GM18861 (cell line): Measurements from ENCODE around the gene EMID1.

Experiments
- ATAC-seq: cut with Tn5 transposase; IDR thresholded peaks from one replicate; pipeline ENCODE4 v1.9.1; 2021; ENCODE audit not compliant: unreplicated experiment

EMID1 gene

DNA sequence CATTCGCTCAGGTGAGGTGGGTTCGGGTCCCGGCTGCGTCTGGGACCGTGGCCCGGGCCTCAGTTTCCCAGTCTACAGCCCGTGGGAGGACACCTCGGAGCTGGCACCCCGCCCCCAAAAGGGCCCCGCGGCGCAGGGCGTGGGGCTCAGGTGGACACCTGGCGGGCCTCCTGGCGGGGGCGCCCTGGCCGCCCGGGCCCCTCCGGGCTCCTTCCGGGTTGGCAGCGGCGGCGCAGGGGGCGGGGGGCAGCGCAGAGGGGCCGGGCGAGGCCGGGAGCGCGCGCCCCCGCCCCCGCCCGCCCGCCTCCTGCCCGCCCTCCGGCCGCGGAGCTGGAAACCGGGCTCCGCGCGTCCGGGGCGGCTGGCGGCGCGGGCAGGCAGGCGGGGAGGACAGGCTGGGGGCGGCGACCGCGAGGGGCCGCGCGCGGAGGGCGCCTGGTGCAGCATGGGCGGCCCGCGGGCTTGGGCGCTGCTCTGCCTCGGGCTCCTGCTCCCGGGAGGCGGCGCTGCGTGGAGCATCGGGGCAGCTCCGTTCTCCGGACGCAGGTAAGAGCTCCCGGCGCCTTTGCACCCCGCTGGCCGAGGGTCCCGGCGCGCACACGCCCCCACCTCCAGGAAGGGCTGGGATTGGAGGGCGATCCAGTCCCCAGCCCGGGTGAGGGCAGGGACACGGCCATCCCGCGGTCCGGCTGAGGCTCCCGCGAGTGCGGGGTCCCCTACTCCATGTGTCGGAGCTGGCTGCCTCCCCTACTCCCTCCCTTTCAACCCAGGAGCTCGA is at the start of gene EMID1:
Gene EMID1 (plus strand): TSS at position 303 of the 778 bp plus-strand sequence. CDS start 143 bp downstream, at position 446.
- no peak for ATAC-seq

DNA sequence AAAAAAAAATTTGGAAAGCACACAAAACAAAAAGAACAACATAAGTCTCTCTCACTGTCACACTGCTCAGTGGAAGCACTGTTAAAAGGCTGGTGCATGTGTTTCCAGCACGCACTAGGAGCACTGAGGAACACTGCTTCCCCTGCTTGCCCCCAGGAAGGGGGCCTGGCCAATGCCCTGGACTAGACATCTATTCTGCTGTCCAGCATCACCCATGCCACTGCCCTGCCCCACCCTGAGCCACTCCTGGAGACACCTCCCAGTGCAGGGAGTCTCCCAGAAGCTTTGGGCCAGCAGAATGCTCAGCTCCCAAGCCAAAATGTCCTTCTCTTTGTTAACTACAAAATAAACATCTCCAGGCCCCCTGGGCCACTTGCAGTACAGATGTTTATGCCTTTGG is 49.7 kb upstream of the EMID1 start:
- no peak for ATAC-seq

DNA sequence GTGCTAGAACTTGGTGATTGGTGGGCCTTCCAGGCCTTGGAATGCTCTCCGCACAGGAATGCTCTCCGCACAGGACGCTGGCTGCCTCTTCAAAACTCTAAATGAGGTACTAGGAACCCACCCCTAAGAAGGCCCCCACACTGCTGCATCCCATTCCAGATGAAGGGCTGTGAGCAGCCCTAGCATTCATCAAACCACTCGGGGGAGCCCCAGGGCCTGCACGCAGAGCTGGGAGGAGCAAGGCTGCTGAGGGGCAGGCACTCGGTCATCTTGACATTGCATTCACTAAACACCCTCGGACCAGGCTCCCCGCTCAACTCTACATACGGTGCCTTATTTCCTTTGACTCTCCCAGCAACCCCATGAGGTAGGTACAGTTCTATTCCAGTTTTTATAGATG is 49.2 kb upstream of the EMID1 start:
- ATAC-seq: peak; percentile 62

DNA sequence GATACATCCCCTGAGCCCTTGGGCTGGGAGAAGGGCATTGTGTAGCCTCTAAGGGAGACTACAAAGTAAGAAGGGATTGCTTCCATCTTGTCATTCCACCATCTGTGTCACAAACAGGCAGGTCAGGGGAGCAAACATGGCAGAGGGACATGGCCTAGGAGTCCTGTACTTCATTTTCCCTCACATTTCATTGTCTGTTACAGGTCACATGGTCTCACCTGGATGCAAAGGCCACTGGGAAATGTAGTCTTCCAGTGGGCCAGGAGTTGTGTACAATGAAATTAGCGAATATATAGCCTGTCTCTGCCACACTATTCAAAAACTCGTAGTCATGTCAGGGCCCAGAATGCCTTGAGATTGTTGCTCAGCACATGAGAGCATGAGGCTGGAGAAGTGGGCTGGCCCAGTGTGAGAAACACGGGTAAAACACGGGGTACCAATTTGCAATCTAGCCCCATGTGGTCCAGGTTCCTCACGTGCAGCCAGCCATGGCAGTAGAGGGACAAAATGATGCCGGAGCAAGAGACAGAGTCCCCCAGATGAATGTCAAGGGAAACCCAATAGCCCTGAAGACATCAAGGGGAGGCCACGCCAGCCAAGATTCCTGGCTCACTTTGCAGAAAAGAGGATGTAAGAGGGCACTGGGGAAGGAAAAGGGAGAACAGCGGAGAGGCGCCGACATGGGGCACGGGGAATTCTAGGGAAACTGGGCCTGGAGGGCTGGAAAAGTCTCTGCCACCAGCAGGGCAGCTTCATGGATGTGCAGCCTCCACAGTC is 47.7 kb upstream of the EMID1 start:
- ATAC-seq: no peak

DNA sequence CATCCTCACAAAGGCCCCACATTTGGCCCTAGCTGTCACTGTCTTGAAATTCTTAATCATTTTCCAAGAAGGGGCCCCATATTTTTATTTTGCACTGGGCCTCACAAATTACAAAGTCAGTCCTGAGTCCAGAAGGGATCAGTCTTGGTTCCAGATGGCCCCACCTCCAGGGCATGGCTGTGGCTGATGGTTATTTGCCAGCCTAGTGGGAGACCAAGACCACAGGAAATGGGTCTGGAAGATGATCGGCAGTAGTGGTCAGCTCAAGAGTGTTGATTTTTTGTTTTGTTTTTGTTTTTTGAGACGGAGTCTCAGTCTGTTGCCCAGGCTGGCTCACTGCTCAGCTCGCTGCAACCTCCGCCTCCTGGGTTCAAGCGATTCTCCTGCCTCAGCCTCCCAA is 47.1 kb upstream of the EMID1 start:
- no peak for ATAC-seq

DNA sequence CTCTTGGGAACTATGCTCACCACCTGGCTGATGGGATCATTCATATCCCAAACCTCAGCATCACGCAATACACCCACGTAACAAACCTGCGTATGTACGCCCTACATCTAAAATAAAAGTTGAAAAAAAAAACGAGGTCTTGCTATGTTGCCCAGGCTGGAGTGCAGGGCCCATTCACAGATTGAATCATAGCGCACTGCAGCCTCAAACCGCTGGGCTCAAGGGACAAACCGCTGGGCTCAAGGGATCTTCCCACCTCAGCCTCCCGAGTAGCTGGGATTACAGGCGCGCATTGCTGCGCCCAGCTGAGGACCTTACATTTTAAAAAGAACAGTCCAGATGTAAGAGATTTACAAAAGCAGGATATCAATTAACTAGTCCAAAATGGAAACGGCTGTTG is 41.9 kb upstream of the EMID1 start:
- ATAC-seq: no peak

DNA sequence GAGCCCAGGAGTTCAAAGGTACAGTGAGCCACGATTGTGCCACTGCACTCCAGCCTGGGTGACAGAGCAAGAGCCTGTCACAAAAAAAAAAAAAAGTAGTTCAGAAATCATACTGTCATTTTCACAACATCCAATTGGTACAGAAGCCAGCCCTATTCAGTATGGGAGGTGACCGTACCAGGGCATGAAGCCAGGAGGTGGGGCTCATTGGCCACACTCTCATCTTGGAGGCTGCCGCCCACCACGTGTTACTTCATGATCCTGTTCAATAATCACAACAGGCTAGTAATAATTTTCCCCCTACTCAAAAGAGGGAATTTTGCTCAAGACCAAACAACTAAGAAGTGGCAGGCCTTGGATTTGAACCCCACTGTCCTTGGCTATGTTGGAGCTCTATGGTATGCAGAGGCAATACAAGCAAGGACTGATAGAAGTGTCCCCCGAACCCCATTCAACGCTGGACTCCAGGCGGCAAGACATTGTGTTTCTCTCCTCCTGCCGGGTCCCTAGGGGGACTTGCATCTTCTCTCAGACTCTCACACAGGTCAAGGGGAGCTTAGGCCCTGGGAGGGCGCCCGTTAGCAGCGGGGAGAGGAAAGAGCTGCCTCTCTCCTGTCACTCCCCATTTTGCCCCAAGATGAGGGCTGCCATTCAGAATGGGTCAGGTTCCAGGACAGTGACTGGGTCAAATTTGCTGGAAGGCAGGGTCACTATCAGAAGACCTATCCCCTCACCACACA is 40.2 kb upstream of the EMID1 start:
- no peak for ATAC-seq

DNA sequence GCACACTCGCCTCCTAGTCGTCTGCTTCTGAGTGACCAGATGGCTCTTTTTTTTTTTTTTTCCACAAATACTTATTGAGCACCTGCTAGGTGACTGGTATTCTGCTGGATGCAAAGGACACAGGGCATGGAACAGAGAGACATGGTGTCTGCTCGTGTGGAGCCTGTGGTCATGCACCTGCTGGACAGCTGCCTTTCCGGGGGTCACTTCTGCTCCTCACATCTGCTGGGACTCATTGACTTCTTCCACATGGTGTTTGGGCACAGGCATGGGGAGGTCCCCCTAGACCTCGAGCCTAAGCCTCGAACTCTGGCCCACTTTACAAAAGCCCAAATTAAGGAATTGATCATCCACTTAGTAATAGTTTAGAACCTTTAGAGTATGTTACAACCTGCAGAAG is 39.5 kb upstream of the EMID1 start:
- ATAC-seq: no peak

DNA sequence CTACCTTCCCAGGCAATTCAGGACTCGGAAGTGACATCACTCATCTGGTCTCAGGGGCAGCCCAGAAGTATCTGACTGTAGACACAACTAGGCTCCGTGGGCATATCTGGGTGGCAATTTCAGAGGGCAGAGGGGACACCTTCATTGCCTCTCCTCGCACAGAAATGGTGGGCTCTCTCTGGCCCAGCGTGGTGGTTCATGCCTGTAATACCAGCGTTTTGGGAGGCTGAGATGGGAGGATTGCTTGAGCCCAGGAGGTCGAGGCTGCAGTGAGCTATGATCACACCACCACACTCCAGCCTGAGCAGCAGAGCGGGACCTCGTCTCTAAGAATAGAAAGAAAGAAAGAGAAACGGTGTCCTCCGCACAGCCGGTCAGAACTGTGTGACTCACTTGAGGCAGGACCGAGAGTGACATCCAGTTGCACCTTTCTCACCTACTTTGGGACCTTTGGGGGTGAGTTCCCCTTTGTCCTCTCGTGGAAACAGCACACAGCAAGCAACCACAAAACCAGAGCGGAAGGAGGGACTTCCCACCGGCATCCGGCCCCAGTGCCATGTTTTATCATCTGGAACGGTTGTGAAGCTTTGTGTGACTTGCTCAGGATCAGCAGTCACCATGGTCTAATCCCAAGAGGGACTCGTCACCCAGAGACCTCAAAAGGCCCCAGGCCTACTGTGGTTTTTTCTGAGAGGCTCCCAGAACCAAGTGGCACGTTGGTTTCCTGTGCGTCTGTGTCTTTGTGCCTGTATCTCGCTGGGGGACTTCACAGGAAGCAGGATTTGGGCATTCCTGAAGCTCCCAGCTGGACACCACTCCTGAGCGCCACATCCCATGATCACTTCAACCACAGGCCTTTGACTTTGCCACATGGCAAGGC is 38.4 kb upstream of the EMID1 start:
- ATAC-seq: peak; percentile 85

DNA sequence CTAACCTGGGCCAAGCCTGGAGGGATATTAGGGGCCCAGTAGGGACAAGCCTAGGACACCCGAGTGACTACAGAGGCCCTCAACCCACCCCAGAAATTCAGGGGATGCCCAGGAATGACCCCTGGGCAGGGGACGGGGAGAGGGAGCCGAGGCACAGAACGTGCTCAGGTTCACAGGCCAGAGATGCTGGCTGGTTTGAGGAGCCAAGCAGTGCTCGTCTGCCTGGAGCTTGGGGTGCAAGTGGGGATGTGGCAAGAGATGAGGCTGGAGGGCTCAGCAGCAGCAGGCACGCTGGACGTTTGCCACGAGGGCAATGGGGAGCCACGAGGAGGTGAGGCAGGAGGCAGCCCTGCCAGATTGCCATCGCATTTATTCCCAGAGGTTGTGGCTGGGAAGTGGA is 34.0 kb upstream of the EMID1 start:
- ATAC-seq: no peak

DNA sequence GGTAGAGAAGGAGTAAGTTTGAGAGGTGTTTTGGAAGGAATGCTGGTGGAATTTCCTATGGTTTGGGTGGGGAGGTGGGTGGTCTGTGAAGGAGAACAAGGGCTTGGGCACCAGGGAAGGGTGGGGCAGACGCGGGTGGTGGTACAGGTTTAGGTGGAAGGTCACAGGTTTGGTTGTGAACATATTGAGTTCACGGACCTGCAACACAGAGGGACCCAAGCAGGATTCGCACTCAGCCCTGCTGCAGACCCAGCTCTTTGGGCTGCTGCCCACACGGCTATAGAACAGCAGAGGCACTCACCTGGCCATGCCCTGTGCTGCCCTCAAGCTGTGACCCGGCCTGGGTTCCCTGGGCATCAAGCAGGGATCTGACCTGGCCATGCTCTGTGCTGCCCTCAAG is 33.5 kb upstream of the EMID1 start:
- no peak for ATAC-seq

DNA sequence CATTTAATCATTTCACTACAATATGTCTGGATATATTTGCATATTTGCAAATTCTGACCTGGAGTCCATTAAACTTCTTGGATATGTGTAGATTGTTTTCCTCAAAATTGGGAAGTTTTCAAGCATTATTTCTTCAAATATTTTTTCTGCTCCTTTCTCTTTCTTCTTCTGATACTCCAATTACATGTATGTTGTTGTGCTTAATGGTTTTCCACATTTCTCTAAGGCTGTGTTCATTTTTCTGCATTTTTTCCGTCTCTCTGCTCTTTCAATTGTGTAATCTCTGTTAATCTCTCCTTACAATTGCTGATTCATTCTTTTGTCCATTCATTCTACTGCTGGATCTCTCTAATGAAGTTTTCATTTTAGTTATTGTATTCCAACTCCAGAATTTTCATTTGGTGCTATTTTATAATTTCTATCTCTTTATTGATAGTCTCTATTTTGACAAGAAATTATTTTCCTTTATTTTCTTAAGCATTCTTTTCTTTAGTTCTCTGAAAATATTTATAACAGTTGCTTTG is 30.3 kb upstream of the EMID1 start:
- ATAC-seq: no peak

DNA sequence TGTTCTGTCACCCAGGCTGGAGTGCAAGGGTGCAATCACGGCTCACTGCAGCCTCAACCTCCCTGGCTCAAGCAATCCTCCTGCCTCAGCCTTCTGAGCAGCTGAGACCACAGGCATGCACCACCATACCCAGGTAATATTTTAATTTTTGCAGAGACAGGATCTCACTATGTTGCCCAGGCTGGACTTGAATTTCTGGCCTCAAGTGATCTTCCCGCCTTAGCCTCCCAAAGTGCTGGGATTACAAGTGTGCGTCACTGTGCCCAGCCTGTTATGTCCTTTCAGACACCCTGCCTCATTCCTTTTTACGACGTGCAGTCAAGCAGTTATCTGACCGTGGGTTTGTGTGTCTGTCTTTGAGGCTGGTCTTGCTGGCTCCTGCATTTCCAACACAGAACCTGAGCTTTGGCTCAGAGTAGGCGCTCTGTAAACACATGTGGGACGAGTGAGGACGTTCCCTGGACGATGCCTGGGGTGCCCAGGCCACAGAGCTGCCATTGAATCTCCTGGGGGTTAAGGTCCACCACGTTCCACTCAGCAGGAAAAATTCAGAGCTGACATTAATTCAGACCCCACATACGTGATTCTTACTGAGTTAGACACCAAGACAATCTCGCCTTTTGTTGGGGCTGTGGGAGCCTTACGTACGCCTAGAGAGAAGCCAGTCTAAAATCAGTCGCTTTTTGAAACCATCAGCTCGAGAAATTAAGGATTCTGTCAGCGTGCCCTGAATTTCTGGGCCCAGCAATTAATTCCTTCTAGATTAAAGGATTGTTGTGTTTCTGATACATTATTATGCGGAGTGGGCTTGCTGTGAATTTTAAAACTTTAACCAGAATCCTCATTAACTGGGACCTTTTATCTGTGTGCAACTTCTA is 21.5 kb upstream of the EMID1 start:
- ATAC-seq: no peak

DNA sequence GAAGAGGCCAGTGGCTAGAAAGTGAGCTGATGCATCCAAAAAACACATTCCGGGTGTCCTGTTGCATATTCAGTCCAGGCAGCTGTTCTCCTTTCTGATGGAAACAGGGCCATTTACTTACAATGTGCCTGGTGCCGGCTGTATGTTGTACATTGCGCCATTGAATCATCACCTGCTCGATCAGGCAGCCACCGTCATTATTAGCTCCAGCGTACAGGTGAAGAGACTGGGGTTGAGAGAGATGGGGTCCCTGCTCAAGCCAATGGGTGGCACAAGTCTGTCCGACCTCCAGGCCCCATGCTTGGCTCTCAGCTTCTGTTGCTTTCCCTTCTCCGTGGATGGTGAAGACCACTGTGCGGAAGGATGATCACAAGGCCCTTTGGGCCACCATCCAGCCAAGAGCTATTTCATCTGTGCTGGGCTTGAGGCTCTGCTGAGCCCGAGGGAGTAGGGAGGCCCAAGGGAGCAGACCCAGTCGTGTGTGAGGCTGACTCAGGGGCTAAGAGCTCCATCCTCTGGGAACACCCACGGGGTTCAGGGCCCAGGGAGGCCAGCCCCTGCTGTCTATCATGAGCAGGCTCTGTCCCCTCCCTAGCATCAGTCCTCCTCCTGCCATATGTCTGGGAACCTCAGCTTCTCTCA is 20.7 kb upstream of the EMID1 start:
- no peak for ATAC-seq

DNA sequence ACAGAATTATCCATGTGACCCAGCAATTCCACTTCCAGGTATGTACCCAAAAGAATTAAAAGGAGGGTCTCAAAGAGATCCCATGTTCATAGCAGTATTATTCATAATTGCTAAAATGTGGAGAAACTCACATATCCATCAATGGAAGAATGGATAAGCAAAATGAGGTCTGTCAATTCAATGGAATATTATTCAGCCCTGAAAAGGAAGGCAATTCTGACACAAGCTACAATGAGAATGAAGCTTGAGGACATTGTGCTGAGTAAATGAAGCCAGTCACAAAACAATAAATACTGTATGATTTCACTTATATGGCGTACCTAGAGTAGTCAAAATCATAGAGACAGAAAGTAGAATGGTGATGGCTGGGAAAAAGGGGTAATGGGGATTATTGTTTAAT is 19.4 kb upstream of the EMID1 start:
- no peak for ATAC-seq

DNA sequence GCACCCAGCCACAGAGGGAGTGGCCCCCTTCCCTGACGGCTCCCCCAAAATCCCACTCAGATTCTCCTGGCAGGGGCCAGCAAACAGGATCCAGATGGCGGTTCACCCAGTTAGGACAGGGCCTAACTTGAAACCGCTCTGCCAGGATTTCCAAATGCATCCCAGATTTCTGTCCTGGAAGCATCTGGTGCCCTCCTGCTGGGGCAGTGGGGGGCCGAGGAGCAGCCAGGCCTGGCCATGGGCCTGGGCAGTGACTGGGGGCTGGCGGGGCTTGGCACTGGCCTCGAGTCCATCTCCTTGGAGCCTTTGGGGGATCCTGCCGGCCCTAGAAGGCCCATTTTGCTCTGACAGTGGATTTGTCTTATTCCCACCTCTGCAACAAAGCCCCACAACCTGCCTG is 17.9 kb upstream of the EMID1 start:
- no peak for ATAC-seq

DNA sequence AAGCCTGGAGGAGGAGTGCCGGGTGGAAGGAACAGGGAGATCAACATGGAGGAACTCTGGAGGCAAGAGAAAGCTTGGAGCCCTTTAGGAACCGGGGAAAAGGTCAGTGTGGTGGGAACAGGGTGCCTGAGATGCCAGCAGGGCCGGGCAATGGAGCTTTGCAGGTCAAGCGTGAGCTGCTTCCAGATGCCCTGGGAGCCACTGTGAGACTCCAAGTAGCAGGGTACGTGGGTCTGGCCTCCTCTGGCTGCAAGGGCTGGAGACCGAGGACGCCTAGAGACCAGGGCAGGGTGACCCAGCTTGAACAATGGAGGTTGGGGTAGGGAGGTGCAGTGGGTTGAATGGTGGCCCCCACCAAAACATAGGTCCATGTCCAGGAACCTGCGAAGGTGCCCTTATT is 15.6 kb upstream of the EMID1 start:
- ATAC-seq: no peak

DNA sequence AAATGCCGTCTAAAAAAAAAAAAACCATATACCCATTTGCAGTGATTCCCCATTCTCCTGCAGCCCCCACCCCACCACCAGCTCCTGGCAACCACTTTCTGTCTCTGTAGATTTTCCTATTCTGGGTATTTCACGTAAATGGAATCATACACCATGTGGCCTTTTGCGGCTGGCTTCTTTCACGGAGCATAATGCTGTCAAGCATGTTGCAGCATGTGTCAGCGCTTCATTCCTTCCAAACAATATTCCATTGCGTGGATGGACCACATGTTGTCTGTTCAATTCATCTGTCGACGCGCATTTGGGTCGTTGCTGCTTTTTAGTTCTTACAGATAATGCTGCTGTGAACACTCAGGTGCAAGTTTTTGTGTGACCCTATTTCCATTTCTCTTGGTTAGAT is 14.8 kb upstream of the EMID1 start:
- ATAC-seq: no peak

DNA sequence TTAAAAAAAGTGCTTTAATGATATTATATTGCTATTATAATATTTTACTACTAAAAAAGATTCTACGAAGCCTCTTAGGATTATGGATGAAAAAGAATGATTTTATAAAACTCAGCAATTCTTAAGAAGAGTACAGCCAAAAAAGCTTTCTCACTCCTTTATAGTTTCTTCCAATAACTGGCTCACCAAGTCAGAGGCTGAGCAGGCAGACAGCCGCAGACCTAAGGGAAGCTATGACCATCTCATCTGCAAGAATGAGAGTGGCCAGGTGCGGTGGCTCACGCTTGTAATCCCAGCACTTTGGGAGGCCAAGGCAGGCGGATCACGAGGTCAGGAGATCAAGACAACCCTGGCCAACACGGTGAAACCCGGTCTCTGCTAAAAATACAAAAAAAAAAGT is 12.7 kb upstream of the EMID1 start:
- no peak for ATAC-seq
